ENCODE data around the gene UBR4.

DNA sequence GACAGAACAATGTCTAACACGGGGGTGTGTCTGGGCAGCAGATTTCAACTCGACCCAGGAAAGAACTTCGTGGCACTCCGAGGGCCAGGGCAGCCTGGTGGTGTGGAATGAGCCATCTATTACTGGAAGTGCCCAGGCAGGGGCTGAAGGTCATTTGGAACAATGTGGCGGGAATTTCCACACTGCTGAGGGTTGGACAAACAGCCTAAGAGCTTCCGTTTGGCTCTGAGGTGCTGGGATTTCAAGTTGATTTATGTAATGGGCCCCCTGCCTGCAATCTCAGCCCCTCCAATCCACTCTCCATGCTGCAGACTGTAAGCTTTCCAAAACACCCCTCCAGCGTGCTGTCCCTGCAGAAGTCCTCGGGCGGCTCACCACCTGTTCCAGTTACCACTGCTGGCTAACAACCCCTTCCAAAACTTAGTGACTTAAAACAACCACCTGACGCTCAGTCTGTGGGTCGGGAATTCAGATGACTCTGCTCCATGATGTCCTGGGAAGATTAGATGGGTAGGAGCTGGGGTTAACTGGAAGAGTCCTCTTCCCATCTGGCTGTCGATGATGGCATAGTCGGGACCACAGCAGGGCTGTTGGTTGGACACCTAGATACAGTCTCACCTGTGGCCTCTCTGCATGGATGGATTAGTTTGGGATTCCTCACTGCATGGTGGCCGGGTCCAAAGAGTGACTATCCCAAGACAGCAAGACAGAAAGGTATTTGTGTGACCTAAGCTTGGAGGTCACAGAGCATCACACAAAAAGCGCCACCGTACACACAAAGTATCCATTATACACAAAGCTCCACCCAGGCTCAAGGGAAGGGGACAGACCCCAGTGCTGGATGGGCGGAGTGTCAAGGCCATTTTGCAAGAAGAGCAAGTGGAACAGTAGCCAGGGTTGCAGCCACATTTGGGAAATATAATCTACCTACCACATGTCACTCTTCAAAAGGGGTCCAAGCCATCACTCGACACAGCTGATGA lies 163.9 kb downstream of the UBR4 start:
- TF ChIP-seq, protein P1, sequence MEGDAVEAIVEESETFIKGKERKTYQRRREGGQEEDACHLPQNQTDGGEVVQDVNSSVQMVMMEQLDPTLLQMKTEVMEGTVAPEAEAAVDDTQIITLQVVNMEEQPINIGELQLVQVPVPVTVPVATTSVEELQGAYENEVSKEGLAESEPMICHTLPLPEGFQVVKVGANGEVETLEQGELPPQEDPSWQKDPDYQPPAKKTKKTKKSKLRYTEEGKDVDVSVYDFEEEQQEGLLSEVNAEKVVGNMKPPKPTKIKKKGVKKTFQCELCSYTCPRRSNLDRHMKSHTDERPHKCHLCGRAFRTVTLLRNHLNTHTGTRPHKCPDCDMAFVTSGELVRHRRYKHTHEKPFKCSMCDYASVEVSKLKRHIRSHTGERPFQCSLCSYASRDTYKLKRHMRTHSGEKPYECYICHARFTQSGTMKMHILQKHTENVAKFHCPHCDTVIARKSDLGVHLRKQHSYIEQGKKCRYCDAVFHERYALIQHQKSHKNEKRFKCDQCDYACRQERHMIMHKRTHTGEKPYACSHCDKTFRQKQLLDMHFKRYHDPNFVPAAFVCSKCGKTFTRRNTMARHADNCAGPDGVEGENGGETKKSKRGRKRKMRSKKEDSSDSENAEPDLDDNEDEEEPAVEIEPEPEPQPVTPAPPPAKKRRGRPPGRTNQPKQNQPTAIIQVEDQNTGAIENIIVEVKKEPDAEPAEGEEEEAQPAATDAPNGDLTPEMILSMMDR (conservative IDR thresholded peaks at IDR 0.05; ENCODE audit: low read length): no peak
- no peak for TF ChIP-seq EZH2phosphoT487 (IDR thresholded peaks at IDR 0.05; ENCODE audit: borderline replicate concordance, low read depth, low read length)

Data from OCI-LY7 (cell line).